GM23338 (cell line): Measurements from ENCODE around the gene TTBK2. TPM values are rescaled to one million over a fixed set of nuclear protein-coding genes. Genes with fewer than 3 reads are reported as not detected.
"Not testable (repeated sequence)": the region's sequence is repeated elsewhere in the genome, so short reads cannot be mapped to it uniquely, and the experiment has no call there.

ENCODE experiments used
- ATAC-seq: fragments of 200-7000 bp; cut with Tn5 transposase; 3 replicates; pipeline ENCODE4 v1.9.1; 2020
- DNase-seq: peaks from one replicate; pipeline ENCODE4 v3.0.0-alpha.2; 2015; ENCODE audit warnings: low spot score
- H2AFZ ChIP-seq: fragments of 200-600 bp; sonication (generic); 2 replicates; pipeline ENCODE4 v1.8.0; 2016; ENCODE audit warnings: antibody characterized with exemption, mild to moderate bottlenecking, moderate library complexity
- H3F3A ChIP-seq: fragments of 200-600 bp; sonication (generic); replicated peaks from 2 replicates; pipeline ENCODE4 v1.8.0; 2017; ENCODE audit warnings: antibody characterized with exemption, mixed run types, low read depth
- H3K27ac ChIP-seq: fragments of 200-600 bp; sonication (generic); 2 replicates; pipeline ENCODE4 v1.6.1; 2016; ENCODE audit warnings: low read depth
- H3K27me3 ChIP-seq: fragments of 200-600 bp; sonication (generic); 2 replicates; pipeline ENCODE4 v1.8.0; 2016; ENCODE audit warnings: mild to moderate bottlenecking, mixed run types, moderate library complexity; ENCODE audit not compliant: insufficient read depth
- H3K36me3 ChIP-seq: fragments of 200-600 bp; sonication (generic); 2 replicates; pipeline ENCODE4 v1.8.0; 2016; ENCODE audit warnings: mild to moderate bottlenecking; ENCODE audit not compliant: insufficient read depth
- H3K4me1 ChIP-seq: fragments of 200-600 bp; sonication (generic); 2 replicates; pipeline ENCODE4 v1.8.0; 2016; ENCODE audit warnings: mild to moderate bottlenecking, moderate library complexity; ENCODE audit not compliant: insufficient read depth
- H3K4me2 ChIP-seq: fragments of 200-600 bp; sonication (generic); 2 replicates; pipeline ENCODE4 v1.7.1; 2017; ENCODE audit warnings: mixed run types
- H3K4me3 ChIP-seq: fragments of 200-600 bp; sonication (generic); 2 replicates; pipeline ENCODE4 v1.6.1; 2016; ENCODE audit warnings: mixed run types
- H3K79me2 ChIP-seq: fragments of 200-600 bp; sonication (generic); replicated peaks from 2 replicates; pipeline ENCODE4 v1.8.0; 2017; ENCODE audit warnings: mild to moderate bottlenecking; ENCODE audit not compliant: insufficient read depth
- H3K9me2 ChIP-seq: fragments of 200-600 bp; sonication (generic); 2 replicates; pipeline ENCODE4 v1.8.0; 2017; ENCODE audit not compliant: insufficient read depth
- H4K20me1 ChIP-seq: fragments of 200-600 bp; sonication (generic); replicated peaks from 2 replicates; pipeline ENCODE4 v1.8.0; 2017; ENCODE audit warnings: mild to moderate bottlenecking; ENCODE audit not compliant: insufficient read depth
- H3K27ac Mint-ChIP-seq: 2 replicates; pipeline ENCODE4 v1.8.0; 2020; ENCODE audit warnings: inconsistent platforms, mild to moderate bottlenecking, moderate library complexity, mixed read lengths
- H3K27me3 Mint-ChIP-seq: 3 replicates; pipeline ENCODE4 v1.8.0; 2022; ENCODE audit warnings: low read depth, mild to moderate bottlenecking, moderate library complexity, mixed read lengths, inconsistent platforms; ENCODE audit not compliant: insufficient read depth, poor library complexity
- H3K36me3 Mint-ChIP-seq: 3 replicates; pipeline ENCODE4 v1.8.0; 2021; ENCODE audit warnings: low read depth, mild to moderate bottlenecking, inconsistent platforms, moderate library complexity, mixed read lengths
- H3K4me1 Mint-ChIP-seq: 3 replicates; pipeline ENCODE4 v1.8.0; 2020; ENCODE audit warnings: mild to moderate bottlenecking, inconsistent platforms, mixed read lengths
- H3K4me3 Mint-ChIP-seq: 3 replicates; pipeline ENCODE4 v1.8.0; 2021; ENCODE audit warnings: moderate library complexity, mild to moderate bottlenecking, inconsistent platforms, mixed read lengths
- H3K9me3 Mint-ChIP-seq: 3 replicates; pipeline ENCODE4 v1.8.0; 2020; ENCODE audit warnings: moderate library complexity, mild to moderate bottlenecking, inconsistent platforms, mixed read lengths
- ETS1 ChIP-seq: IDR thresholded peaks from 2 replicates; pipeline ENCODE4 v1.6.1; 2016; ENCODE audit warnings: antibody characterized with exemption
- NANOG ChIP-seq: IDR thresholded peaks from 2 replicates; pipeline ENCODE4 v1.6.1; 2016; ENCODE audit warnings: antibody characterized with exemption, borderline replicate concordance
- POLR2AphosphoS5 ChIP-seq: IDR thresholded peaks from 2 replicates; pipeline ENCODE4 v1.6.1; 2016; ENCODE audit warnings: antibody characterized with exemption, low read depth
- REST ChIP-seq: IDR thresholded peaks from one replicate; pipeline ENCODE4 v1.6.1; 2018; ENCODE audit warnings: antibody characterized with exemption; ENCODE audit not compliant: unreplicated experiment
- ZNF114 ChIP-seq: fragments of 250-450 bp; sonication (Bioruptor Pico); IDR thresholded peaks from 2 replicates; pipeline ENCODE4 v1.5.0; 2020; ENCODE audit warnings: mild to moderate bottlenecking, moderate library complexity
- ZNF331 ChIP-seq: fragments of 250-450 bp; sonication (Bioruptor Pico); IDR thresholded peaks from 2 replicates; pipeline ENCODE4 v1.5.0; 2020; ENCODE audit warnings: low read depth, mild to moderate bottlenecking, moderate library complexity
- polyA plus RNA-seq: library from polyadenylated mRNA; unstranded; fragments of >200 nt; fragmentation: Nextera tagmentation; extraction: Ambion mirVana; gene quantifications from 2 replicates; pipeline ENCODE4 v1.2.1, GENCODE V29; 2016
- total RNA-seq: library from RNA; depleted of rRNA; stranded (reverse); fragments of >200 nt; shearing (Covaris generic); gene quantifications from 2 replicates; pipeline ENCODE4 v1.2.3, GENCODE V29; 2014

Gene TTBK2
- total and polyA plus RNA-seq, 2 experiments from 2014 or later, result 5.8 to 15.9 TPM

GRCh38 chr15:42955518-42955917 lies 34.9 kb upstream of the TTBK2 start:
- Histone ChIP-seq H3K4me1 (no peaks in the 10 kb centered on the region), H3K36me3 (peaks cover 7% of the 10 kb centered on the region), H2AFZ (no peak overlapping the region), H3K27me3 (no peaks in the 10 kb centered on the region), H3K79me2 (no peaks in the 10 kb centered on the region), H3K9me2 (no peaks in the 10 kb centered on the region), H3F3A (no peaks in the 10 kb centered on the region), H3K27ac (no peak overlapping the region), H4K20me1 (no peaks in the 10 kb centered on the region), H3K4me2 (no peak overlapping the region), H3K4me3 (no peak overlapping the region)
- no peaks in the 10 kb centered on the region for H3K27me3 Mint-ChIP-seq
- H3K9me3 Mint-ChIP-seq, result no peaks in the 10 kb centered on the region
- H3K36me3 Mint-ChIP-seq, result peaks cover 40% of the 10 kb centered on the region
- ATAC-seq (no peak), DNase-seq (no peak)
- H3K4me1 Mint-ChIP-seq, result no peaks in the 10 kb centered on the region
- no peak overlapping the region for H3K4me3 Mint-ChIP-seq
- no peak for TF ChIP-seq ZNF114
- TF ChIP-seq ZNF331, result no peak
- no peak for TF ChIP-seq POLR2AphosphoS5
- no peak for TF ChIP-seq REST
- no peak overlapping the region for H3K27ac Mint-ChIP-seq

GRCh38 chr15:42954291-42954690 lies 33.7 kb upstream of the TTBK2 start:
- Mint-ChIP-seq H3K27ac (no peak overlapping the region), H3K4me1 (no peaks in the 10 kb centered on the region), H3K36me3 (peaks cover 43% of the 10 kb centered on the region), H3K4me3 (no peak overlapping the region), H3K9me3 (no peaks in the 10 kb centered on the region), H3K27me3 (no peaks in the 10 kb centered on the region)
- no peak for DNase-seq
- no peaks in the 10 kb centered on the region for H3K79me2 ChIP-seq
- no peak overlapping the region for H2AFZ ChIP-seq
- no peak for ATAC-seq
- H3K4me2 ChIP-seq, result no peak overlapping the region
- H3K36me3 ChIP-seq, result peaks cover 3% of the 10 kb centered on the region
- H3K27ac ChIP-seq, result no peak overlapping the region
- H3F3A ChIP-seq, result no peaks in the 10 kb centered on the region
- H3K4me1 ChIP-seq, result no peaks in the 10 kb centered on the region
- H3K4me3 ChIP-seq, result no peak overlapping the region
- H4K20me1 ChIP-seq, result no peaks in the 10 kb centered on the region
- no peaks in the 10 kb centered on the region for H3K9me2 ChIP-seq
- TF ChIP-seq NANOG, result no peak
- TF ChIP-seq ETS1, result no peak
- no peaks in the 10 kb centered on the region for H3K27me3 ChIP-seq

GRCh38 chr15:42948898-42949297 lies 28.3 kb upstream of the TTBK2 start:
- not testable (repeated sequence) for H3K4me3 ChIP-seq, H2AFZ ChIP-seq, H3K27ac Mint-ChIP-seq, H3K36me3 ChIP-seq, H3F3A ChIP-seq, H3K27me3 Mint-ChIP-seq, ATAC-seq, DNase-seq, H3K9me2 ChIP-seq, H3K79me2 ChIP-seq, H3K9me3 Mint-ChIP-seq, H4K20me1 ChIP-seq, H3K27me3 ChIP-seq, H3K4me2 ChIP-seq, H3K4me1 Mint-ChIP-seq, H3K4me1 ChIP-seq, H3K4me3 Mint-ChIP-seq, H3K27ac ChIP-seq
- H3K36me3 Mint-ChIP-seq, result peaks cover 52% of the 10 kb centered on the region
